ENCODE measurements around the gene COL2A1. TPM values are rescaled to one million over a fixed set of nuclear protein-coding genes. Genes with fewer than 3 reads are reported as not detected.

COL2A1 gene
- total RNA-seq, 4 donors from 2014 or later = 0.12 to 0.56 TPM; not detected in 2

DNA sequence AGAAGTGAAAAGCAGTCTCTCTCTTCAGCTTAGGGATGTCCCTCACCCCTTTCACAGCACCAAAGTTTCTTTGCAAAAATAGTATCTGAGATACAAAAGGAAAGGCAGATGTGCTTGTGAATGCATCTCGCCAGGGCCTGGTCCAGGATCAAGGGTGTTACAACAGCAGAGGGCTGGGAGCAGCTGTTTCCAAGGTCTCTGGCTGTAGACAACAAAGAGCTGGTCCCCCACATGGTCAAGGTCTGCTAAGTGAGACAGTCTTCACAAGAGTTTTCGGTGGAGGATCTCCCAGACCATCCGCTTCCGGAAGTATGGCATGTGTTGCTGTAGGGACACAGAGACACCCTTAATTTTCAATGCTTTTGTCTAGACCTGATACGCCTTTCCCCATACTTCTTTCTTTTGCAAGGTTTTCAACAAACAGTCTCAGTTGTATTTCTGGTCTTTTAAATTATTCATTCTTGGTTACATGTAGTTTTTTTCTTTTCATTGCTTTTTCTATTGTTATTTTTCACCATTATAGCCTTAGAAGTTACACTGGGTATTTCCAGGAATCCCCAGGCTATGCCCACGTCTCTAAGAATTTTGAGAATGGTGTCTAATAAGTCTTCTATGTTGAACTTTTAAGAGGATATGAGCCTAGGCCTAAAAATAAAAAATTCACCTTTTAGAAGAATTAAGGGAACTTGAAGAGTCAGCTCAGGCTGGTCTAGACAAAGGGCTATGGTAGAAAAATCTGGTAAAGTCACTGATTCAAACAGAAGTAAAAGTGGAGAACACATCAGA, 41.0 kb upstream of the COL2A1 start:
- TF ChIP-seq, protein P1, sequence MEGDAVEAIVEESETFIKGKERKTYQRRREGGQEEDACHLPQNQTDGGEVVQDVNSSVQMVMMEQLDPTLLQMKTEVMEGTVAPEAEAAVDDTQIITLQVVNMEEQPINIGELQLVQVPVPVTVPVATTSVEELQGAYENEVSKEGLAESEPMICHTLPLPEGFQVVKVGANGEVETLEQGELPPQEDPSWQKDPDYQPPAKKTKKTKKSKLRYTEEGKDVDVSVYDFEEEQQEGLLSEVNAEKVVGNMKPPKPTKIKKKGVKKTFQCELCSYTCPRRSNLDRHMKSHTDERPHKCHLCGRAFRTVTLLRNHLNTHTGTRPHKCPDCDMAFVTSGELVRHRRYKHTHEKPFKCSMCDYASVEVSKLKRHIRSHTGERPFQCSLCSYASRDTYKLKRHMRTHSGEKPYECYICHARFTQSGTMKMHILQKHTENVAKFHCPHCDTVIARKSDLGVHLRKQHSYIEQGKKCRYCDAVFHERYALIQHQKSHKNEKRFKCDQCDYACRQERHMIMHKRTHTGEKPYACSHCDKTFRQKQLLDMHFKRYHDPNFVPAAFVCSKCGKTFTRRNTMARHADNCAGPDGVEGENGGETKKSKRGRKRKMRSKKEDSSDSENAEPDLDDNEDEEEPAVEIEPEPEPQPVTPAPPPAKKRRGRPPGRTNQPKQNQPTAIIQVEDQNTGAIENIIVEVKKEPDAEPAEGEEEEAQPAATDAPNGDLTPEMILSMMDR (IDR thresholded peaks at IDR 0.05) = no peak
- no peak for ATAC-seq (ENCODE audit: low FRiP score)

DNA sequence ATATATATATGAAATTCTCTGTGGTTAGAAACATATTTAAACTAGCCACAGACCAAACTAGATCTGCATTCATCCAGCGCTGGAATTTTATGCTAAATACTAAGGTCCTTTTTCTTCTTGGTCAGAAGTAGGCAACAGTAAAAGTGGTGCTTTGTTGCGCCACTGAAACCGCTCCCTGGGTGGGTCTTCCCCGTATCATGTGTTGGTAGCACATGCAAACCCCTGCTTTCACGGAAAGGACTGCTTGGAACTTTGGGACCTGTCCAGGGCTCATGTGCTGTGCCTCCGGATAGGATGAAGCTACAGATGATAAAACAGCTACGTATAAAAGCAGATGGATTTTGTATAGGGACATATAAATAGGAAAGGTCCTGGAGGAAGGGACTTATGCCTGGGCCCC, 40.1 kb upstream of the COL2A1 start:
- TF ChIP-seq, protein P1 (IDR thresholded peaks at IDR 0.05) = no peak

More for the DNA sequence above, 41.0 kb upstream of the COL2A1 start:
- no peak for DNase-seq (ENCODE audit: low spot score)

GRCh38 chr12:48043771-48044170, 39.5 kb upstream of the COL2A1 start:
- TF ChIP-seq, protein P1 (IDR thresholded peaks at IDR 0.05) = no peak
- ATAC-seq (ENCODE audit: low FRiP score) (no peak), DNase-seq (ENCODE audit: low spot score) (no peak)

More for the DNA sequence above, 40.1 kb upstream of the COL2A1 start:
- no peak for DNase-seq (ENCODE audit: low spot score)
- no peak for ATAC-seq (ENCODE audit: low FRiP score)

- ATAC-seq (ENCODE audit: low FRiP score) = no peak
- TF ChIP-seq, protein P1 (IDR thresholded peaks at IDR 0.05) = no peak
Observed at GRCh38 chr12:48041591-48042423, 37.5 kb upstream of the COL2A1 start.

DNA sequence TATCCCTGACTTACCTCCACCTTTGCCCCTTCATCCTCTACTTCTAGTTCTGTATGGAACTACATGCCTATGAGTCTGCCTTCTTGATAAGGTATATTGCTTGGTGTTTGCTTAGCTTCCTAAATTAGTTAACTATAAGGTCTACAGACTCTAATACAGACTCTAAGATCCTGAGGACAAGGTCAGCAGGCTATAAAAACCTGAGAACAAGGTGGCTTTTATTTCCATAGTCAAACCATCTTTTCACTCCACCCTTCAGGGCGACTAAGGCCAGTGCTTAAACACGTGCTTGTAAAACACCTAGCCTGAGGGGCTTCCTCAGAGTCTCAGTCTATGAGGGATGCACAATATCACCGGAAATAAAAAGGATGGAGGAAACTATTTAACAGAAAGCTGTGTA, 36.1 kb upstream of the COL2A1 start:
- ATAC-seq (ENCODE audit: low FRiP score) (no peak), DNase-seq (ENCODE audit: low spot score) (no peak)
- TF ChIP-seq, protein P1 (IDR thresholded peaks at IDR 0.05) = no peak

More at GRCh38 chr12:48041591-48042423, 37.5 kb upstream of the COL2A1 start:
- no peak for DNase-seq (ENCODE audit: low spot score)

DNA sequence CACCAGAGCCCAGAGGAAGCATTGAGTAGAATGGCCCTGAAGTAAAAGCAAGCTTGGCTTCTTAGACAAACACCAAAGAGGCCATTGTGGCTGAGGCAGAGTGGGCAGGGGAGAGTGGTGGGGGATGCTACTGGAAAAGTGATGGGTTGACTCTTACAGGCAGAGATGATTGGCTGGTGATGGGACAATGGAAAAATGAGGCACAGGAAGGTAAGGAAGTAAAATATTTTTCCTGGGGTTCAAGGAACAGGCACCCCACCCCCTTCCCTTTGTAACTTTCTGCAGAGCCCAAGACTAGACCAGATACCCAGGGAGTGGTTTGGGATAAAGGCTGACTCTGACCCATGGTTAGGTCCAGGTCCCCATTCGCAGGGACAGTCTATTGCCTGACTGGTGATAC, 34.9 kb upstream of the COL2A1 start:
- TF ChIP-seq, protein P1 (IDR thresholded peaks at IDR 0.05) = no peak
- ATAC-seq (ENCODE audit: low FRiP score) = no peak
- DNase-seq (ENCODE audit: low spot score) = no peak

Measured in omental fat pad (tissue), 4 donors.